Measurements from ENCODE around the gene FAM240B.

Gene FAM240B

GRCh38 chr9:38699337-38699736, 20.6 kb downstream of the FAM240B start:
- DNase-seq (ENCODE audit: low spot score): no peak

- DNase-seq (ENCODE audit: low spot score): no peak
Measured at GRCh38 chr9:38697776-38698300, 22.1 kb downstream of the FAM240B start.

GRCh38 chr9:38696999-38697398, 22.9 kb downstream of the FAM240B start:
- no peak for DNase-seq (ENCODE audit: low spot score)

- no peak for DNase-seq (ENCODE audit: low spot score)
Measured at GRCh38 chr9:38694676-38695075, 25.3 kb downstream of the FAM240B start.

GRCh38 chr9:38692707-38693106, 27.2 kb downstream of the FAM240B start:
- DNase-seq (ENCODE audit: low spot score): no peak

GRCh38 chr9:38690574-38690973, 29.4 kb downstream of the FAM240B start:
- no peak for DNase-seq (ENCODE audit: low spot score)

- DNase-seq (ENCODE audit: low spot score): no peak
Measured at GRCh38 chr9:38689678-38690077, 30.3 kb downstream of the FAM240B start.

- DNase-seq (ENCODE audit: low spot score): no peak
Measured at GRCh38 chr9:38687992-38688391, 31.9 kb downstream of the FAM240B start.

GRCh38 chr9:38687389-38687842, 32.5 kb downstream of the FAM240B start:
- peak; percentile 27 for DNase-seq (ENCODE audit: low spot score)

GRCh38 chr9:38686933-38687332, 33.0 kb downstream of the FAM240B start:
- no peak for DNase-seq (ENCODE audit: low spot score)

GRCh38 chr9:38685535-38685934, 34.4 kb downstream of the FAM240B start:
- DNase-seq (ENCODE audit: low spot score): no peak

GRCh38 chr9:38683336-38683735, 36.6 kb downstream of the FAM240B start:
- no peak for DNase-seq (ENCODE audit: low spot score)

GRCh38 chr9:38682713-38683112, 37.2 kb downstream of the FAM240B start:
- no peak for DNase-seq (ENCODE audit: low spot score)

GRCh38 chr9:38681747-38682227, 38.1 kb downstream of the FAM240B start:
- DNase-seq (ENCODE audit: low spot score): no peak

- DNase-seq (ENCODE audit: low spot score): no peak
Measured at GRCh38 chr9:38680837-38681445, 39.0 kb downstream of the FAM240B start.

- no peak for DNase-seq (ENCODE audit: low spot score)
Measured at GRCh38 chr9:38677660-38678303, 42.2 kb downstream of the FAM240B start.

- DNase-seq (ENCODE audit: low spot score): no peak
Measured at GRCh38 chr9:38675831-38676230, 44.1 kb downstream of the FAM240B start.

GRCh38 chr9:38675211-38675610, 44.7 kb downstream of the FAM240B start:
- no peak for DNase-seq (ENCODE audit: low spot score)

GRCh38 chr9:38673399-38674193, 46.3 kb downstream of the FAM240B start:
- no peak for DNase-seq (ENCODE audit: low spot score)

- no peak for DNase-seq (ENCODE audit: low spot score)
Measured at GRCh38 chr9:38671748-38672147, 48.2 kb downstream of the FAM240B start.

- no peak for DNase-seq (ENCODE audit: low spot score)
Measured at GRCh38 chr9:38671372-38671731, 48.6 kb downstream of the FAM240B start.

GRCh38 chr9:38670542-38671371, 49.2 kb downstream of the FAM240B start:
- no peak for DNase-seq (ENCODE audit: low spot score)
